Neuronal stem cell (in vitro differentiated cells): ENCODE data around the gene NTPCR.

Experiments
- DNase-seq: peaks from one replicate; pipeline ENCODE4 v3.0.0-alpha.2; 2013; ENCODE audit warnings: low spot score
- H2AFZ ChIP-seq: one replicate; pipeline ENCODE4 v1.6.1; 2013; ENCODE audit warnings: mild to moderate bottlenecking, low read length, inconsistent platforms
- H2AK5ac ChIP-seq: 2 replicates; pipeline ENCODE4 v1.6.1; 2013; ENCODE audit warnings: low read depth, mild to moderate bottlenecking, inconsistent platforms, low read length, moderate library complexity, mixed read lengths
- H2BK120ac ChIP-seq: 2 replicates; pipeline ENCODE4 v1.6.1; 2013; ENCODE audit warnings: low read depth, mild to moderate bottlenecking, inconsistent platforms, low read length, moderate library complexity, mixed read lengths
- H2BK12ac ChIP-seq: one replicate; pipeline ENCODE4 v1.6.1; 2013; ENCODE audit warnings: low read length, inconsistent platforms
- H2BK15ac ChIP-seq: 2 replicates; pipeline ENCODE4 v1.6.1; 2013; ENCODE audit warnings: mild to moderate bottlenecking, low read length, inconsistent platforms, mixed read lengths
- H2BK5ac ChIP-seq: one replicate; pipeline ENCODE4 v1.6.1; 2013; ENCODE audit warnings: inconsistent platforms, mild to moderate bottlenecking, low read length, moderate library complexity
- H3K14ac ChIP-seq: one replicate; pipeline ENCODE4 v1.6.1; 2013; ENCODE audit warnings: low read length, inconsistent platforms
- H3K18ac ChIP-seq: 2 replicates; pipeline ENCODE4 v1.6.1; 2013; ENCODE audit warnings: low read length, inconsistent platforms
- H3K23ac ChIP-seq: 2 replicates; pipeline ENCODE4 v1.6.1; 2013; ENCODE audit warnings: low read depth, mild to moderate bottlenecking, mixed read lengths, low read length, inconsistent platforms; ENCODE audit not compliant: poor library complexity
- H3K27ac ChIP-seq: replicated peaks from 3 replicates; pipeline ENCODE4 v1.5.1; 2013; ENCODE audit warnings: low read length, inconsistent platforms
- H3K27me3 ChIP-seq, 3 experiments: 2 replicates each; pipeline ENCODE4 v1.6.1; 2013; ENCODE audit warnings: low read length in 3 of 3, mild to moderate bottlenecking in 2 of 3, inconsistent platforms in 1 of 3, low read depth in 1 of 3, mixed read lengths in 1 of 3, moderate library complexity in 1 of 3; ENCODE audit not compliant: control insufficient read depth in 3 of 3, insufficient read depth in 3 of 3
- H3K36me3 ChIP-seq, 2 donors: replicated peaks in 1 of 2; 2 replicates each; pipeline ENCODE4 v1.6.1; 2013; ENCODE audit warnings: low read length in 2 of 2; ENCODE audit not compliant: control insufficient read depth in 2 of 2, insufficient read depth in 2 of 2
- H3K4ac ChIP-seq: 2 replicates; pipeline ENCODE4 v1.6.1; 2013; ENCODE audit warnings: inconsistent platforms, mild to moderate bottlenecking, low read length, moderate library complexity
- H3K4me1 ChIP-seq, 2 donors: 1 replicate in 1 of 2; 2 replicates in 1 of 2; pipeline ENCODE4 v1.6.1; 2013; ENCODE audit warnings: low read length in 2 of 2, low read depth in 1 of 2; ENCODE audit not compliant: control insufficient read depth in 2 of 2, insufficient read depth in 1 of 2
- H3K4me2 ChIP-seq: one replicate; pipeline ENCODE4 v1.6.1; 2013; ENCODE audit warnings: mild to moderate bottlenecking, low read length, inconsistent platforms; ENCODE audit not compliant: insufficient read depth, poor library complexity, severe bottlenecking
- H3K4me3 ChIP-seq, 2 donors: 2 replicates each; pipeline ENCODE4 v1.5.1; 2013; ENCODE audit warnings: low read length in 2 of 2, mild to moderate bottlenecking in 2 of 2, inconsistent platforms in 1 of 2, moderate library complexity in 1 of 2
- H3K79me1 ChIP-seq: one replicate; pipeline ENCODE4 v1.6.1; 2013; ENCODE audit warnings: low read depth, mild to moderate bottlenecking, inconsistent platforms, low read length, moderate library complexity
- H3K9ac ChIP-seq: one replicate; pipeline ENCODE4 v1.6.1; 2013; ENCODE audit warnings: mild to moderate bottlenecking, low read depth, low read length, inconsistent platforms; ENCODE audit not compliant: poor library complexity
- H3K9me3 ChIP-seq, 2 donors: replicated peaks in 1 of 2; 2 replicates each; pipeline versions ENCODE3 to v1.6.1; 2013; ENCODE audit warnings: low read length in 2 of 2, mild to moderate bottlenecking in 2 of 2, inconsistent platforms in 1 of 2, low read depth in 1 of 2, mixed read lengths in 1 of 2, moderate library complexity in 1 of 2; ENCODE audit not compliant: control insufficient read depth in 2 of 2, insufficient read depth in 1 of 2
- H4K8ac ChIP-seq: one replicate; pipeline ENCODE4 v1.6.1; 2013; ENCODE audit warnings: low read depth, mild to moderate bottlenecking, inconsistent platforms, low read length, moderate library complexity
- H4K91ac ChIP-seq: one replicate; pipeline ENCODE4 v1.6.1; 2013; ENCODE audit warnings: low read length, low read depth, mild to moderate bottlenecking, inconsistent platforms; ENCODE audit not compliant: poor library complexity
- WGBS, 2 donors: extraction: QIAGEN DNeasy Blood & Tissue Kit; methylation state at CpG; one replicate each; pipeline ENCODE4 v1.1.7; 2013; ENCODE audit warnings: missing lambda C conversion rate in 2 of 2, mixed read lengths in 1 of 2; ENCODE audit not compliant: insufficient read length in 2 of 2, insufficient replicate concordance in 1 of 2; ENCODE audit errors: extremely low coverage in 2 of 2; 5-methylcytosine and 5-hydroxymethylcytosine counted together

Gene NTPCR

GRCh38 chr1:232906441-232906840 lies 44.0 kb upstream of the NTPCR start:
- no peaks in the 10 kb centered on the region for H3K79me1 ChIP-seq
- H4K8ac ChIP-seq: no peak overlapping the region
- no peaks in the 10 kb centered on the region for H3K36me3 ChIP-seq
- DNase-seq: no peak
- no peak overlapping the region for H2BK15ac ChIP-seq
- no peak overlapping the region for H4K91ac ChIP-seq
- no peak overlapping the region for H2BK120ac ChIP-seq
- no peak overlapping the region for H2AFZ ChIP-seq
- H2BK12ac ChIP-seq: no peak overlapping the region
- no peak overlapping the region for H3K14ac ChIP-seq
- H3K9ac ChIP-seq: no peak overlapping the region
- H3K23ac ChIP-seq: no peak overlapping the region
- peaks cover 0 to 2% (median 0%) of the 10 kb centered on the region in 3 experiments for H3K27me3 ChIP-seq
- no peak overlapping the region for H3K4me2 ChIP-seq
- no peak overlapping the region for H3K4me3 ChIP-seq
- H3K4me1 ChIP-seq: peaks cover 2 to 6% of the 10 kb centered on the region in 2 donors
- no peaks in the 10 kb centered on the region for H3K9me3 ChIP-seq
- no peak overlapping the region for H2BK5ac ChIP-seq
- H3K18ac ChIP-seq: no peak overlapping the region
- no peak overlapping the region for H2AK5ac ChIP-seq
- H3K27ac ChIP-seq: no peak overlapping the region
- H3K4ac ChIP-seq: no peak overlapping the region
- WGBS, 2 donors: no CpG with 5 or more reads among the region's 6 CpGs

- Histone ChIP-seq H3K9me3 (no peaks in the 10 kb centered on the region), H3K27ac (no peak overlapping the region)
- WGBS, 2 donors: no CpG with 5 or more reads among the region's 7 CpGs
Measured at GRCh38 chr1:232908831-232909230, 41.6 kb upstream of the NTPCR start.

DNA sequence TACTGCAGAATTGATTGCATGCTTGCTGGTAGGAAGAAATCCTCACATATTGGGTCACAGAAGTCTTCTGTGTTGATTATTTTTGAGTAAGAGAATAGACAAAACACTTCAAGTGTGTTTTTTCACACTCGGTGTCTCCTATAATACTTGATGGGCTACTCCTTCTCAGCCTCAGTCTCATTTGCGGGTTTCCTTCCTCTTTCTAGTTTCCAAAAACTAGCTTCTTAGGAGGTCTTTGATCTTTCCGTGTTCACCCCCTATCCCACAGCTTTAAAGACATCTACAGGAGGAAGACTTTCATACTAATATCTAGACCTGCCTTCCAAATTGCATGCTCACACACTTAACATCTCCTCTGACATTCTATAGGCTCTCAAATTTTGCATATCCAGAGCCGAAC lies 40.7 kb upstream of the NTPCR start:
- Histone ChIP-seq H3K4me3 (no peak overlapping the region), H3K23ac (no peak overlapping the region), H3K9ac (no peak overlapping the region), H3K4ac (no peak overlapping the region), H2BK12ac (no peak overlapping the region), H3K79me1 (no peaks in the 10 kb centered on the region), H3K36me3 (no peaks in the 10 kb centered on the region), H3K9me3 (no peaks in the 10 kb centered on the region), H2AFZ (no peak overlapping the region), H3K4me1 (peaks cover 2 to 6% of the 10 kb centered on the region in 2 donors), H3K27me3 (peaks cover 0 to 2% (median 0%) of the 10 kb centered on the region in 3 experiments), H4K91ac (no peak overlapping the region), H2BK5ac (no peak overlapping the region), H2BK15ac (no peak overlapping the region), H4K8ac (no peak overlapping the region), H3K4me2 (no peak overlapping the region), H2AK5ac (no peak overlapping the region), H3K27ac (no peak overlapping the region), H3K14ac (no peak overlapping the region), H3K18ac (no peak overlapping the region), H2BK120ac (no peak overlapping the region)
- no peak for DNase-seq
- WGBS, 2 donors: no CpG with 5 or more reads among the region's 4 CpGs

More at GRCh38 chr1:232908831-232909230, 41.6 kb upstream of the NTPCR start:
- no peak overlapping the region for H3K4me3 ChIP-seq
- H4K8ac ChIP-seq: no peak overlapping the region
- H3K4me1 ChIP-seq: peaks cover 2 to 6% of the 10 kb centered on the region in 2 donors
- H2BK120ac ChIP-seq: no peak overlapping the region
- no peak overlapping the region for H2BK15ac ChIP-seq
- H4K91ac ChIP-seq: no peak overlapping the region
- no peak overlapping the region for H3K14ac ChIP-seq
- no peaks in the 10 kb centered on the region for H3K36me3 ChIP-seq
- peak overlapping the region; percentile 28 for H2AFZ ChIP-seq
- no peak overlapping the region for H3K9ac ChIP-seq
- H3K4ac ChIP-seq: no peak overlapping the region
- no peak overlapping the region for H3K23ac ChIP-seq
- H3K79me1 ChIP-seq: no peaks in the 10 kb centered on the region
- H2BK5ac ChIP-seq: no peak overlapping the region
- H3K4me2 ChIP-seq: no peak overlapping the region
- H3K27me3 ChIP-seq: peaks cover 0 to 2% (median 0%) of the 10 kb centered on the region in 3 experiments
- no peak overlapping the region for H3K18ac ChIP-seq
- no peak for DNase-seq
- no peak overlapping the region for H2AK5ac ChIP-seq
- no peak overlapping the region for H2BK12ac ChIP-seq

DNA sequence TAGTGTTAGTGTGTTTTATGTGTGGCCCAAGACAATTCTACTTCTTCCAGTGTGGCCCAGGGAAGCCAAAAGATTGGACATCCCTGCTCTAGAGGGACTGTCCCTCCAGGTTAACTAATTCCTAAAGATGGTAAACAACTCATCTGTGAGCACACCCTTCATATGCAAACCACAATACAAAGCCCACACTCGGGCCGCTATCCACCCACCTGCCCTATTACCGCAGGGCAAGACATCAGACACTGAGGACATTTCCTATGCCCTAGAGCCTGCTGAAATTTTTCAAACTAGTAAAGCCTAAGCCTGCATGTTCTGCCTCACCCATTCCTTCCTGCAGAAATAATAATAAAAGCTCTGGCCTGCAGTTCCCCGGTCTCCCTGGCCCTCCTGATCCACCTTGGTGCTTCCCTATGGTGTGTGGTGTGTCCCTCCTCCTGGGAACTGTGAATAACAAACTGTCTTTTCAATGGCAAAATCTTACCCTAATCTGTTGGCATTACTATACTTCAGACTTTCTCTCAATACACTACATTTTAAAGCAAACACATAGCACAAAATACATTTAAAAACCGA lies 39.3 kb upstream of the NTPCR start:
- Histone ChIP-seq H2BK5ac (no peak overlapping the region), H3K36me3 (no peaks in the 10 kb centered on the region), H2AFZ (no peak overlapping the region), H2AK5ac (no peak overlapping the region), H3K4me2 (no peak overlapping the region), H4K8ac (no peak overlapping the region), H3K9me3 (no peaks in the 10 kb centered on the region), H2BK12ac (no peak overlapping the region), H3K4ac (no peak overlapping the region), H3K79me1 (no peaks in the 10 kb centered on the region), H3K27me3 (peaks cover 0 to 2% (median 0%) of the 10 kb centered on the region in 3 experiments), H2BK15ac (no peak overlapping the region), H3K4me1 (peaks cover 2% of the 10 kb centered on the region in 2 donors), H3K9ac (no peak overlapping the region), H4K91ac (no peak overlapping the region), H3K14ac (no peak overlapping the region), H3K18ac (no peak overlapping the region), H3K27ac (no peak overlapping the region), H3K4me3 (no peak overlapping the region), H2BK120ac (no peak overlapping the region), H3K23ac (no peak overlapping the region)
- 100% methylated on average over 1 of the region's 5 CpGs; no CpG with 5 or more reads in 1 of the 2 donors for WGBS, 2 donors
- no peak for DNase-seq
